NCI-H1417 (cell line): ENCODE data around the gene TMEM154.
A peak's percentile ranks its signal among the peaks of the same experiment; 100 is the strongest.

Experiments used
- DNase-seq, 3 experiments: peaks; one replicate each; lab custom pipeline; 2025; lab: John Stamatoyannopoulos, UW

TMEM154 gene

DNA sequence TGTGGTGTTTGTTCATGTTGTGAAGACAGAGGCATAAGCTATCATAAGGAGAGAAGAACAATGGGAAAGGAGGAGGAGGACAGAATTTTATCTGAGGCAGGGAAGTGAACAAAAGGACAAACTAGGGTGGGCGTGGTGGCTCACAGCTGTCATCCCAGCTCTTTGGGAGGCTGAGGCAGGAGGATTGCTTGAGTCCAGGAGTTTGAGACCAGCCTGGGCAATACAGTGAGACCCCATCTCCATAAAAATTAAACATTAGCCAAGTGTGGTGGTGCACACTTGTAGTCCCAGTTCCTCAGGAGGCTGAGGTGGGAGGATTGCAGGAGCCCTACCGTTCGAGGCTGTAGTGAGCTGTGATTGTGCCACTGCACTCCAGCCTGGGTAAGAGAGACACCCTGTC lies 49.9 kb downstream of the TMEM154 start:
- DNase-seq = no peak

GRCh38 chr4:152628128-152628527 lies 51.7 kb downstream of the TMEM154 start:
- DNase-seq = no peak

- no peak for DNase-seq
Measured at GRCh38 chr4:152626790-152627189, 53.0 kb downstream of the TMEM154 start.

- DNase-seq = no peak
Measured at GRCh38 chr4:152620915-152621314, 58.9 kb downstream of the TMEM154 start.

- DNase-seq = no peak
Measured at GRCh38 chr4:152620218-152620617, 59.6 kb downstream of the TMEM154 start.

DNA sequence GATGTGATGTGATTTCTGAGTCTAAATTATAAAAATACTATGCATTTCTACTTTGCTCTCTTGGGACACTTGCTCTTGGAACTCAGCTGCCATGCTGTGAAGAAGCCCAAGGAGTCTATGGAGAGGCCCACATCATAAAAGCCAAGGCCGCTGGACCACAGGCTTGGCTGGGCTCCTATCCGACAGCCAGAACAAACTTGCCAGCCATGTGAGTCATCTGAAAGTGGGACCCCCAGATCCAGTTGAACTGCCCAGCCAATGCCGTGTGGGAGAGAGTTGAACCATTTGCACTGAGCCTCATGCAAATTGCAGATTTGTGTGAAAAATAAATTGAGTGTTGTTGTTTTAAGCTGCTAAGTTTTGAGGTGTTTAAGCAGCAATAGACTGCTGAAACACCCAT lies 60.2 kb downstream of the TMEM154 start:
- DNase-seq = no peak

DNA sequence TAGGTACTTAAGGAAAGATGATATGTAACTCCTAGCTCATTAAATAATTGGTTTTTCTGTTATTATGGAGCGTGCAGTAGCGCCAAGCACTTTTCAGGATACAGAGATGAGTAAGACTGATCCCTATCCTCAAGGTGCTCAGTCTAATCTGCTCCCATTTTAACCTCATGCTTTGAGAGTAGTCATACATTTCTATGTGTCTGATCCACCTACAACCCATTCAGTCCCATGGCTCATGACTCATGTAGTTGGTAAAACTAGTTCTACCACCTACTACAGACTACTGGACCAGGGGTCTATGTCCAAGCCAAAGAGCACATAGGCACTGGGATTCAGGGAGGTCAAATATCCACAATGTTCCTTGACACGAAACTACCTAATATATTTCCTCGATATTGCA lies 60.8 kb downstream of the TMEM154 start:
- no peak for DNase-seq

DNA sequence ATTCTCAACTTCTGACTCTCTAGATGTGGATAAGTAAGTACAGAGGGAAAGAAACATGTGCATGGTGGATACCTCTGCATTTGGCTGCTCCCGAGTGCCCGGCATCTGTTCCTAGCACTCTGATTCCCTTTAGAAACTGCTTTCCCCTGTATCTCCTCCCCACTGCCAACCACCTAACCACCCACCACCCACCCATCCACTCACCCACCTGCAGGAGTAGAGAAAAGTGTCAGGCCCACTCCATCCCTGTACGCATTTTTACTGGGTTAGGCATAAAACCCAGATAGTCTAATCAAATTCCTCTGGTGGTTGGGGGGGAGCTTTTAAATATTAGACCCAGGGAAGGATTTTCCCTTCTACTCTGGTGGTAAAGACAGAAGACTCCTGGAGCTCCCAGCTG lies 63.0 kb downstream of the TMEM154 start:
- DNase-seq = no peak

DNA sequence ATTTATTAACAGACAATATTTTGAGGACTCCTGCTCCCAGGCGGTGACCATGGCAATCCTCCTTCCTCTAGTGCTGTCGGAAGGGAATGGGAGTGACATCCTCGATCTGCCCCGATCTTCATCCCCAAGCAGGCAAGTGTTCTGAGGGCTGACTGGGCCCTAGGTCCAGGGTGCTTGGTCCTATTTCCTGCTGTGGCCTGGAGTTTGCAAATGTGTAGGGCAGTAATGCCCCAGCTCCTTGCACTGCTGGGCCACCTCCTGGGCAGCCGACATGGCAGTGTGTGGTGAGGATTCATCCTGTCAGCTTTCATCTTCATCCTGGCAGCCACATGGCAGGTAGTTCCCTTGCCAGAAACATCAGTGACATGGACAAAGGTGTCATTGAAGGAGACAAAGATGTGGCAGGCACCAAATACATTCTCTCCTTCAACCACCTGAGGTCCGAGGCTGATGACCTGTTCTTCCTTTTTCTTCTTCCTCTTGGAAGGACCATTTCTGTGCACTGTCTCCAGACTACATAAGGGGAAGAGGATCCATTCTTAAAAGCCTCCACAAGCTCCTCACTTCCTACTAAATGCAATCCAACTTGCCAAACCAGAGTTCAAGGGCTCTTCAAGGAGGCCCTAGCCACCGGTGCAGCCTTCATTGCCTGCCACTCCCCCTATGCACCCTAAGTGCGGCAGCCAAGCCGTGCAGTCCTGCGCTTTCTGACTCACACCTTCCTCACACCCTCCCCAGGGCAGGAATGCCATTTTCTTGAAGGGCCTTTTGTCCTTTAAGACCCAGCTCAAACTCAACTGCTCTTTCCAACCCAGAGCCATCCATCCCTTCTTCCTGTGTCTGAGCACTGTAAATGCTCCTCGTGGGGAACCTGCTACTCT lies 65.7 kb downstream of the TMEM154 start:
- peak in 1 of 3 experiments; percentile 2 for DNase-seq

- DNase-seq = peak in 1 of 3 experiments; percentile 56
Measured at GRCh38 chr4:152613351-152613750, 66.4 kb downstream of the TMEM154 start.

DNA sequence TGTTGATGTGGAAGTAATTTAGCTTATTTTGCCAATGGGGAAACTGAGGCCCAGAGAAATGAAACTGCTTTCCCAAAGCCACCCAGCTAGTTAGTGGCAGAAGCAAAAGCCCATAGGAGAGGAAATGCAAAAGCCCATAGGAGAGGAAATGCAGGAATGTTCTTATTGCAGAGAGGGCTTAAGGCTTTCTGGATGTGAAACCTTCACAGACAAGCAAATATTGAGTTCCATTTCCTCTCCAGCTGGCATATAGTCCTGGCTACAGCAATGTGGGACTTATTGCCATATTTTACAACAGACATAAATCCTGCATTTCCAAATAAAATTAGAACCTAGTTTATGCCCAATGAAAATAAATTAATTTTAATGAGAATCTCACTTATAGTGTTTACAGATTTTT lies 69.7 kb downstream of the TMEM154 start:
- no peak for DNase-seq

DNA sequence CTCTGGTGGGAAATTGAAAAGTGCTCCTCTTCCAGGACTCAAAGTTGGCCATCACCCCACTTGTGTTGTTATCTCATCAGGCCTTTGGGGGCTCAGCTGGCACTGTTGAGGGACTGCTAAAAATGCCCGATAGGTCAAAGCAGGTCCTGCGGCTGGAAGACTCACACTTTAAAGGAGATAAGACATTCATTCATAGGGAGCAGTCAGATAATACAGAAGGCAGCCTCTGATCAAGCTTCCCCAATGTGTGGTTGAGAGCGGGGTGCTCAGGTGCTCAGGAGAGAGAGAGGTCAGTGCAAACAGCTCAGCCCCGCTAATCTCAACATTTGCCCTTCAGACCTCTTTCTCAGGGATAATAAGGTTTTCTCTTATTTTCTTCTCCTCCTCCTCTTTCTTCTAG lies 70.3 kb downstream of the TMEM154 start:
- no peak for DNase-seq

GRCh38 chr4:152607178-152607577 lies 72.6 kb downstream of the TMEM154 start:
- peak in 1 of 3 experiments; percentile 6 for DNase-seq

- DNase-seq = no peak
Measured at GRCh38 chr4:152606753-152607152, 73.0 kb downstream of the TMEM154 start.

GRCh38 chr4:152605641-152606335 lies 74.0 kb downstream of the TMEM154 start:
- peak in 2 of 3 experiments; percentile 37 to 63 for DNase-seq

DNA sequence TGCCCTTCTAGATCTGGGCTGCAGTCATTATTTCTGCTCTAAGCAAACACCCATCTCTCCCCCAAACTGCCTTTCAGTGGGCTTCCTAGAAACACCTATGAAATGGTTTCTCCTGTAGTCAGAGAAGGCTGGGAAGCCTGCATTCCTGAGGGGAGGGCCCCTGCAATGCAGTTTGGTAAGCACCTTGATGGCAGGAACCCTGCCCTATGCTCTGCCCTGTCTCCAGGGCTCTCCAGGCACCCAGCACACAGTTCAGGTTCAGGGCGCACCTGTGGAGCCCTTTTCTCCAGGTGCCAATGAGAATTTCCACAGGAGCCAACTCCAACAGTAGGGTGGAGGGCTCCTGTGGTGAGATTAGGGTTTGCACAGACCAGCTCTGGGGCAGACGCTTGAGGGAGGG lies 74.8 kb downstream of the TMEM154 start:
- DNase-seq = no peak

GRCh38 chr4:152601156-152601555 lies 78.6 kb downstream of the TMEM154 start:
- DNase-seq = no peak

DNA sequence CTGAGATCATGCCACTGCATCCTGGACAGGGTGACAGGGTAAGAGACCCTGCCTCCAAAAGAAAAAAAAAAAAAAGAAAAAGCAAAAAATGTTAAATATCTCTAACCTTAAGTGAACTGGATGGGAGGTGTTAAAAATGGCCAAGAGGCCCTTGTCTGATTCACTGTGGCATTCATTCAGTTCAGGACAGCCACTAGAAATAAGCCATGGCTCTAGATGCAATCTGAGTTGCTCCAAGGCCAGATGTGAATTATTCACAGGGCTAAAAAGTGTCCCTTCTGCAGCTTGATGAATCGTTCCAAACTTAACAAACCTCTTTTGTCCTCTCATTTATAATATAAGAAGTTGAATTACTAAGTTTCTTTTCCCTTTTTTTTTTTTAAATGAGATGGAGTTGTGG lies 80.2 kb downstream of the TMEM154 start:
- DNase-seq = no peak

GRCh38 chr4:152599095-152599494 lies 80.7 kb downstream of the TMEM154 start:
- DNase-seq = peak in 1 of 3 experiments; percentile 17

- no peak for DNase-seq
Measured at GRCh38 chr4:152598454-152598853, 81.3 kb downstream of the TMEM154 start.

GRCh38 chr4:152594978-152595925 lies 84.5 kb downstream of the TMEM154 start:
- peak in 2 of 3 experiments; percentile 49 to 84 for DNase-seq

- DNase-seq = no peak
Measured at GRCh38 chr4:152594057-152594456, 85.7 kb downstream of the TMEM154 start.
